DOHH2 (cell line): ENCODE data around the gene RNF223.

Experiments
- CTCF ChIP-seq: fragments of 200-600 bp; sonication (generic); IDR thresholded peaks from one replicate; pipeline ENCODE4 v1.5.1; 2014; ENCODE audit warnings: antibody characterized with exemption, mild to moderate bottlenecking, low read depth, low read length; ENCODE audit not compliant: poor library complexity, severe bottlenecking
- EZH2phosphoT487 ChIP-seq: fragments of 200-600 bp; sonication (generic); IDR thresholded peaks from 2 replicates; pipeline ENCODE4 v1.6.1; 2017; ENCODE audit warnings: borderline replicate concordance, mild to moderate bottlenecking, antibody characterized with exemption, low read length, moderate library complexity, mixed read lengths

GRCh38 chr1:1047407-1047806 lies 26.7 kb downstream of the RNF223 start:
- no peak for TF ChIP-seq CTCF
- TF ChIP-seq EZH2phosphoT487 = no peak
